Measurements from ENCODE around the gene ERAS. TPM values are rescaled to one million over a fixed set of nuclear protein-coding genes. Genes with fewer than 3 reads are reported as not detected.

Gene ERAS
- total and polyA plus RNA-seq, 2 of the 13 experiments (the other 11 are each of a cell fraction or from before 2014, with no cell fraction given): 0.21 to 0.22 TPM

DNA sequence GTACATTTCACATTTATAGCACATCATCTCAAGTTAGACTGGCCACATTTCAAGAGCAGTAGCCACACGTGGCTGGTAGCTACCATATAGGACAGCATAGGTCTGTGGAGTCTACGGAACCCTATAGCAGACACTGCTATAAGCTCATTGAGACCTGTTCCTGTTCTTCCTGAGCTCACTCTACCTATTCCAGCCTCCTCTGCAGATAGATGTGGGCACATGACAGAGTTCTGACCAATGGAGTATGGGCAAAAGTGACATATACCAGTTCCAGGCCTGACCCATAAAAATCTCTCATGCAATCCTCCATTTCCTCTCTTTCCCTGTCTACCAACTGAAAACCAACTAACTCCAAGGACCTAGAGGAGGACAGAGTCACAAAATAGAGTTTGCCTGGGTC, 28.0 kb upstream of the ERAS start:
- BruUV-seq (replicated peaks): no TSS peak
- FAIRE-seq (no peak), DNase-seq (ENCODE audit: low spot score) (no peak), ATAC-seq (no peak)
- Histone ChIP-seq H3K36me3 (replicated peaks in 1 of 2; ENCODE audit: control insufficient read depth in 1 of 2, insufficient read depth in 2 of 2, low read length in 2 of 2) (no peaks in the 10 kb centered on the region; a peak in 1 of 5 replicates), H3K4me1 (ENCODE audit: insufficient read depth, low read length) (peaks cover 56% of the 10 kb centered on the region), H4K20me1 (ENCODE audit: insufficient read depth, low read length) (no peaks in the 10 kb centered on the region), H3K4me2 (ENCODE audit: low read depth, low read length) (no peak overlapping the region), H3K4me3 (replicated peaks in 1 of 3; ENCODE audit: insufficient read depth in 1 of 3, low read depth in 2 of 3, low read length in 3 of 3) (no peak overlapping the region), H3K27me3 (ENCODE audit: control insufficient read depth in 1 of 2, insufficient read depth in 2 of 2, low read length in 2 of 2) (no peaks in the 10 kb centered on the region; a peak in 1 of 5 replicates), H3K9ac (ENCODE audit: insufficient read depth, low read depth, low read length) (no peak overlapping the region), H3K79me2 (ENCODE audit: insufficient read depth, low read length) (no peaks in the 10 kb centered on the region), H3K9me3 (ENCODE audit: low read length) (no peaks in the 10 kb centered on the region), H3K27ac (ENCODE audit: extremely low read length, insufficient read depth, low read length) (no peak overlapping the region), H2AFZ (ENCODE audit: low read length) (no peak overlapping the region)
- CTCF ChIA-PET (ENCODE audit: low intra/inter-chr PET ratio, low total read pairs): no interaction called here
- POLR2A ChIA-PET: no interaction called here
- intact Hi-C loops (cut with micrococcal nuclease; ENCODE audit: unreplicated experiment): no loop called here
- in situ Hi-C loops (cut with HindIII; ENCODE audit: extremely low pct_ligation_motif_present, low pct_unique_long_range_greater_than_20kb): no loop called here
- 59% methylated on average over 2 of the region's 2 CpGs for WGBS (ENCODE audit: low lambda C conversion rate)
- TF ChIP-seq, protein P1, sequence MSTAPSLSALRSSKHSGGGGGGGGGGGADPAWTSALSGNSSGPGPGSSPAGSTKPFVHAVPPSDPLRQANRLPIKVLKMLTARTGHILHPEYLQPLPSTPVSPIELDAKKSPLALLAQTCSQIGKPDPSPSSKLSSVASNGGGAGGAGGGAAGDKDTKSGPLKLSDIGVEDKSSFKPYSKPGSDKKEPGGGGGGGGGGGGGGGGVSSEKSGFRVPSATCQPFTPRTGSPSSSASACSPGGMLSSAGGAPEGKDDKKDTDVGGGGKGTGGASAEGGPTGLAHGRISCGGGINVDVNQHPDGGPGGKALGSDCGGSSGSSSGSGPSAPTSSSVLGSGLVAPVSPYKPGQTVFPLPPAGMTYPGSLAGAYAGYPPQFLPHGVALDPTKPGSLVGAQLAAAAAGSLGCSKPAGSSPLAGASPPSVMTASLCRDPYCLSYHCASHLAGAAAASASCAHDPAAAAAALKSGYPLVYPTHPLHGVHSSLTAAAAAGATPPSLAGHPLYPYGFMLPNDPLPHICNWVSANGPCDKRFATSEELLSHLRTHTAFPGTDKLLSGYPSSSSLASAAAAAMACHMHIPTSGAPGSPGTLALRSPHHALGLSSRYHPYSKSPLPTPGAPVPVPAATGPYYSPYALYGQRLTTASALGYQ (CRISPR knock-in tag; IDR thresholded peaks at IDR 0.05): no peak
- TF ChIP-seq ZNF672 (CRISPR knock-in tag; IDR thresholded peaks at IDR 0.05) (no peak), GTF3A (CRISPR knock-in tag; conservative IDR thresholded peaks at IDR 0.05) (no peak), ZNF619 (CRISPR knock-in tag; IDR thresholded peaks at IDR 0.05) (no peak), SP5 (CRISPR knock-in tag; IDR thresholded peaks at IDR 0.05; ENCODE audit: borderline replicate concordance, low read depth) (no peak), NR1H2 (CRISPR knock-in tag; IDR thresholded peaks at IDR 0.05; ENCODE audit: borderline replicate concordance, low read depth) (no peak), IRX3 (CRISPR knock-in tag; IDR thresholded peaks at IDR 0.05; ENCODE audit: borderline replicate concordance, low read depth) (no peak), MLLT10 (CRISPR knock-in tag; IDR thresholded peaks at IDR 0.05) (no peak), RFXAP (CRISPR knock-in tag; IDR thresholded peaks at IDR 0.05; ENCODE audit: borderline replicate concordance) (no peak), ZNF510 (CRISPR knock-in tag; IDR thresholded peaks at IDR 0.05; ENCODE audit: low read depth) (no peak), ZNF788 (CRISPR knock-in tag; IDR thresholded peaks at IDR 0.05; ENCODE audit: borderline replicate concordance) (no peak), SALL2 (CRISPR knock-in tag; IDR thresholded peaks at IDR 0.05) (no peak), ADNP (CRISPR knock-in tag; IDR thresholded peaks at IDR 0.05) (no peak), CCDC6 (CRISPR knock-in tag; IDR thresholded peaks at IDR 0.05) (no peak), SCMH1 (CRISPR knock-in tag; IDR thresholded peaks at IDR 0.05; ENCODE audit: borderline replicate concordance) (no peak), TEAD2 (CRISPR knock-in tag; IDR thresholded peaks at IDR 0.05) (no peak)
- TF ChIP-seq, protein P2, sequence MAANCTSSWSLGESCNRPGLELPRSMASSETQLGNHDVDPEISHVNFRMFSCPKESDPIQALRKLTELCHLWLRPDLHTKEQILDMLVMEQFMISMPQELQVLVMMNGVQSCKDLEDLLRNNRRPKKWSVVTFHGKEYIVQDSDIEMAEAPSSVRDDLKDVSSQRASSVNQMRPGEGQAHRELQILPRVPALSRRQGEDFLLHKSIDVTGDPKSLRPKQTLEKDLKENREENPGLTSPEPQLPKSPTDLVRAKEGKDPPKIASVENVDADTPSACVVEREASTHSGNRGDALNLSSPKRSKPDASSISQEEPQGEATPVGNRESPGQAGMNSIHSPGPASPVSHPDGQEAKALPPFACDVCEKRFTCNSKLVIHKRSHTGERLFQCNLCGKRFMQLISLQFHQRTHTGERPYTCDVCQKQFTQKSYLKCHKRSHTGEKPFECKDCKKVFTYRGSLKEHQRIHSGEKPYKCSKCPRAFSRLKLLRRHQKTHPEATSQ (CRISPR knock-in tag; IDR thresholded peaks at IDR 0.05; ENCODE audit: borderline replicate concordance): no peak
- TF ChIP-seq, protein P3, sequence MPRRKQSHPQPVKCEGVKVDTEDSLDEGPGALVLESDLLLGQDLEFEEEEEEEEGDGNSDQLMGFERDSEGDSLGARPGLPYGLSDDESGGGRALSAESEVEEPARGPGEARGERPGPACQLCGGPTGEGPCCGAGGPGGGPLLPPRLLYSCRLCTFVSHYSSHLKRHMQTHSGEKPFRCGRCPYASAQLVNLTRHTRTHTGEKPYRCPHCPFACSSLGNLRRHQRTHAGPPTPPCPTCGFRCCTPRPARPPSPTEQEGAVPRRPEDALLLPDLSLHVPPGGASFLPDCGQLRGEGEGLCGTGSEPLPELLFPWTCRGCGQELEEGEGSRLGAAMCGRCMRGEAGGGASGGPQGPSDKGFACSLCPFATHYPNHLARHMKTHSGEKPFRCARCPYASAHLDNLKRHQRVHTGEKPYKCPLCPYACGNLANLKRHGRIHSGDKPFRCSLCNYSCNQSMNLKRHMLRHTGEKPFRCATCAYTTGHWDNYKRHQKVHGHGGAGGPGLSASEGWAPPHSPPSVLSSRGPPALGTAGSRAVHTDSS (CRISPR knock-in tag; conservative IDR thresholded peaks at IDR 0.05): no peak

Data from HepG2 (cell line).